GM18861 (cell line): ENCODE measurements around the gene EHD2.
"Not testable (repeated sequence)": the region's sequence is repeated elsewhere in the genome, so short reads cannot be mapped to it uniquely, and the experiment has no call there.

Experiments
- ATAC-seq: cut with Tn5 transposase; IDR thresholded peaks from one replicate; pipeline ENCODE4 v1.9.1; 2021; ENCODE audit not compliant: unreplicated experiment

Gene EHD2

DNA sequence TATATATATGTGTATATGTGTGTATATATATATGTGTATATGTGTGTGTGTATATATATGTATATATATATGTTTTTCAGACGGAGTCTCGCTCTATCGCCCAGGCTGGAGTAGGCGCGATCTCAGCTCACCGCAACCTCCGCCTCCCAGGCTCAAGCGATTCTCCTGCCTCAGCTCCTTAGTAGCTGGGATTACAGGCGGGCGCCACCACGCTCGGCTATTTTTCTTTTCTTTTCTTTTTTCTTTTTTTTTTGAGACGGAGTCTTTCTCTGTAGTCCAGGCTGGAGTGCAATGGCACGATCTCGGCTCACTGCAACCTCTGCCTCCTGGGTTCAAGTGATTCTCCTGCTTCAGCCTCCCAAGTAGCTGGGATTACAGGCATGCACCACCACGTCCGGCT lies 32.9 kb downstream of the EHD2 start:
- not testable (repeated sequence) for ATAC-seq

DNA sequence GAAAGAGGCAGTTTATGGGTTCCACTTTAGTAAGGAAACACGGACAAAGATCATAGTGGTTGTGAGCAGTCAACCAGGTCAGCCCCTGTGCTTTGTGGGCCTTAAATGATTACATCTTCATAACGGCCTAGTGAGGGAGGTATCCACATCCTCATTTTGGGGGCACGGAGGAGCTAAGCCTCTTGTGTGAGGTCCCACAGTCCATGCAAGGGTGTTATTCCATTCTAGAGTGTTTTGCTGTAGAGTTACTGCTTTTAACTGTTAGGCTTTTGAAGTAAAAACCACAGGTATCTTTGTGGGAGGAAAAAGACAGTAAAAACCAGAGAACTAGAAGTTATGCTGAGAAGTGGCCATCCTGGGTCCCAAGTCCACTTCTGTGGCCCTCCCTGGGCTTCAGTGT lies 36.1 kb downstream of the EHD2 start:
- ATAC-seq: no peak

DNA sequence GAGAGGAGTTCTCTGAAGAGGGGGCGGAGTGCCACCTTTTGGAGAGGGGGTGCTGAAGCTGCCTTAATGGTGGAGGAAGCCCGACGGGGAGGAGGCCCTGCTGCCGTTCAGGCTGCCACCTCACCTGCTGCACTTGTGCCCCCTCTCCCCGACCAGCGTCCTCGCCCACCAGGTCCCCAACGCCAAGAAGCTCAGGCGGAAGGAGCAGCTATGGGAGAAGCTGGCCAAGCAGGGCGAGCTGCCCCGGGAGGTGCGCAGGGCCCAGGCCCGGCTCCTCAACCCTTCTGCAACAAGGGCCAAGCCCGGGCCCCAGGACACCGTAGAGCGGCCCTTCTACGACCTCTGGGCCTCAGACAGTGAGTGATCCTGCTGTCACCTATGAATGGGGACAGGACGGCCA lies 37.5 kb downstream of the EHD2 start:
- no peak for ATAC-seq

DNA sequence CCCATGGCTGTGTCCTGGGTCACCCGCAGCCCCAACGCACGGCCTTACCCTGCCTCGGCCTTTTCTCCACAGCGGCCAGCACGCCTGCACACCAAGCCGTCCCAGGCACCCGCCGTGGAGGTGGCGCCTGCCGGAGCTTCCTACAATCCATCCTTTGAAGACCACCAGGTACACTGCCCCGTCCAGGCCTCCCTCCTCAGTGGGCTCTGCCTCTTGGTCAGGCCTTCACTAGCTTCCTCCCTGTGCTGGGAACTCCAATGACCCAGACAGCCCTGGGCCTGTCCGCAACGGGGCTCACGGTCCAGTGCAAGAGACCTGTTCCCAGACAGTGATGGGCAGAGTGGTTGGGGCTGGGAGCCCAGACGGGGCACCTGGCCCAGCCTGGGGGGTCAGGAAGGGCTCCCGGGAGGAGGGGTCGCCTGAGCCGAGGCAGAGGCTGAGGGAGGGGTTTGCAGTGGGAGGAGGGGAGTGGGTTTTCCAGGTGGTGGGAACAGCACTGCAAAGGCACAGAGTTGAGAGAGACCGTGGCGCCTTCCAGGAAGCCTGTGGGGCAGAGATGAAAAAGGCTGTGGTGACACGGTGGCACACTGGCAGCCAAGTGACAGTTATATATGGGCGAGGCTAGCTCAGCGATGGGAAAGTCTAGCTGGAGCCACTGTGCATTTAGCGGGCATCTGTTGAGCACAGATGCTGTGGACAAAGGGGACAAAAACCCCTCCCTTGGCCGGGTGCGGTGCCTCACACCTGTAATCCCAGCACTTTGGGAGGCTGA lies 39.4 kb downstream of the EHD2 start:
- ATAC-seq: no peak

DNA sequence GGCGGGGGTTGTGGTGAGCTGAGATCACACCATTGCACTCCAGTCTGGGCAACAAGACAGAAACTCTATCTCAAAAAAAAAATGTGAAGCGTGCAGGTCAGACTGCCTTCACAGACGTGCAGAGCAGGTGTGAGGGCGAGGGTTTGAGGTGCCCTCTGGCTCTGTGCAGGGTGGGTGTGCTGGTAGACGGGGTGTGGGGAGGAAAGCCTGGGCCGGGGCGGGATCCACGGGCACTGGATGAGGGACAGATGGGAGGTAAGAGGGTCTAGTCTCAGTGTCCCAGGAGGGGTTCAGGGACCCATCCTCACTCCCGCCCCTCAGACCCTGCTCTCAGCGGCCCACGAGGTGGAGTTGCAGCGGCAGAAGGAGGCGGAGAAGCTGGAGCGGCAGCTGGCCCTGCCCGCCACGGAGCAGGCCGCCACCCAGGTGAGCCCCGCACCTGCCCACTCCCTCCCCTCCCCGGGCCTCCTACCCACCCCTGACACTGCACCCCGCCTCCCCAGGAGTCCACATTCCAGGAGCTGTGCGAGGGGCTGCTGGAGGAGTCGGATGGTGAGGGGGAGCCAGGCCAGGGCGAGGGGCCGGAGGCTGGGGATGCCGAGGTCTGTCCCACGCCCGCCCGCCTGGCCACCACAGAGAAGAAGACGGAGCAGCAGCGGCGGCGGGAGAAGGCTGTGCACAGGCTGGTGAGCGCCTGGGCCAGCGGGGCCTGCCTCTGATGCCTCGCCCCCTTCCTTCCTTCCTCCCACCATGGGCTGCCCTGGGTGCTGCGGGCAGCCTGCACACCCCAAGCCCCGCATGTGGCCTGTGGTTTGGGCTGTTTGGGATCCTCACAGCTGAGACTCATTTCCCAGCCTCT lies 41.2 kb downstream of the EHD2 start:
- no peak for ATAC-seq

DNA sequence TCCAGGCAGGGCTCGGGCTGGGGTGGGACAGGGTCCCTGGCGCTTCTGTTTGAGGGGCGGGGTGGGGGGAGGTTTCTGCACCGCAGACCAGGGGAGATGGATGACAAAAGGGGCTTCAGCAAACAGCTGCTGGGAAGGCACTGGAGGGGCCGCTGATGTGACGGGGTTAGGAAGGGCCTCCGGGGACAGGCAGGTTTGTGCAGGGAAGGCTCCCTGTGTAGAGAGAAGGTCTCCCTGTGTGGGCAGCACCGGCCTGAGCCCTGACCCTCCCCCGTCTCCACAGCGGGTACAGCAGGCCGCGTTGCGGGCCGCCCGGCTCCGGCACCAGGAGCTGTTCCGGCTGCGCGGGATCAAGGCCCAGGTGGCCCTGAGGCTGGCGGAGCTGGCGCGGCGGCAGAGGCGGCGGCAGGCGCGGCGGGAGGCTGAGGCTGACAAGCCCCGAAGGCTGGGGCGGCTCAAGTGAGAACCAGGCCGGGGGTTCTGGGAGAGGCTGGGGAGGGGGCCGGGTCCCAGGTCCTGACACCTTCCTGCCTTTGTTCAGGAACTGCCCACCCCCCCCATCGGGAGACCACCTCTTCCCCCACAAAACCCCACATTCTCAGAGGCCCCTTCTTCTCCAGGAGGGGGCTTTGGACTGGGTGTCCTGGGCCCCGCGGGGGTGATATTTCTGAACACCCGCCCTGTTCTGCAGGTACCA lies 42.0 kb downstream of the EHD2 start:
- ATAC-seq: no peak

DNA sequence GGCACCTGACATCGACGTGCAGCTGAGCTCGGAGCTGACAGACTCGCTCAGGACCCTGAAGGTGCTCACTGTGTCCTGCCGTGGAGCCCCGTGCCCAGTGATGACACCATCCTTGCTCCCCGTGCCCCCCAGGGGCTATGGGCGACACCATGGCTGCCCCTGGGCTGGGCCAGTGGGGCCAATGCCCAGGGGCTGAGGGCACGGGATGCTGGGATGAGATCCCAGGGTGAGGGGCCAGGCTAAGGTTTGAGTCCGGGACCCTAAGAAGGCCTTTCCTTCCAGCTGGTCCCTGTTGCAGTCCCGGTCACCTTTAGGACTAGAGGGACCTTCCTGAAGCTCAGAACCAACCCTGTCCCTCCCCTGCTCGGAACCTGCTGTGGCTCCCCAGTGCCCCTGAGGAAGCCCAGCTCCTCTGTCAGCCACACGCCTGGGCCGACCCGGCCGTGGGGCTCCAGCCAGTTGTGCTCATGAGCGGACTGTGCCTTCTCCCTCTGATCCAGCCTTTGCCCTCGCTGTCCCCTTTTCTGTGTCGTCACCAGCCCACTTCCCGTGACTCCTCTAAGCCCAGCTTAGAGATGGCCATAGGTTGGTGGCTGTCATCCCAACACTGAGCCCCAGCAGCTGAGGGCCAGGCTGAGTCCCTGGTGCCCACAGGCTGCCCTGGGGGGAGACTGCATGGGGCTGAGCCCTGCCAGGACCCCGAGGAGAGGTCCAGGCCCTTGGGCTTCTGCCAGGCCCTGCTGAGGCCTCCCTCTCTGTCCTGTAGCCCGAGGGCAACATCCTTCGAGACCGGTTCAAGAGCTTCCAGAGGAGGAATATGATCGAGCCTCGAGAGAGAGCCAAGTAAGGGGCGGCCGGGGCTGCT lies 42.8 kb downstream of the EHD2 start:
- ATAC-seq: no peak

DNA sequence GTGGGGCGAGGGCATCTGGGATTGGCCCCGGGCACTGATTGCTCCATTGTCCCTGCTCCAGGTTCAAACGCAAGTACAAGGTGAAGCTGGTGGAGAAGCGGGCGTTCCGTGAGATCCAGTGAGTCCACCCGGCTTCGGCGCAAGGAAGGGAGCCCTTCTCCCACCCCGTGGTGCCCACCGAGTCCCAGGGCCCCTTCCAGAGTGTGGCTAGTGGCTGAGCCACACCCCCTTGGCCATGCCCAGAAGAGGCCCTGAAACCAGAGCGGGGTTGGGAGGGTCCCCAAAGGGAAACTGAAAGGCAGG lies 43.4 kb downstream of the EHD2 start:
- ATAC-seq: no peak

DNA sequence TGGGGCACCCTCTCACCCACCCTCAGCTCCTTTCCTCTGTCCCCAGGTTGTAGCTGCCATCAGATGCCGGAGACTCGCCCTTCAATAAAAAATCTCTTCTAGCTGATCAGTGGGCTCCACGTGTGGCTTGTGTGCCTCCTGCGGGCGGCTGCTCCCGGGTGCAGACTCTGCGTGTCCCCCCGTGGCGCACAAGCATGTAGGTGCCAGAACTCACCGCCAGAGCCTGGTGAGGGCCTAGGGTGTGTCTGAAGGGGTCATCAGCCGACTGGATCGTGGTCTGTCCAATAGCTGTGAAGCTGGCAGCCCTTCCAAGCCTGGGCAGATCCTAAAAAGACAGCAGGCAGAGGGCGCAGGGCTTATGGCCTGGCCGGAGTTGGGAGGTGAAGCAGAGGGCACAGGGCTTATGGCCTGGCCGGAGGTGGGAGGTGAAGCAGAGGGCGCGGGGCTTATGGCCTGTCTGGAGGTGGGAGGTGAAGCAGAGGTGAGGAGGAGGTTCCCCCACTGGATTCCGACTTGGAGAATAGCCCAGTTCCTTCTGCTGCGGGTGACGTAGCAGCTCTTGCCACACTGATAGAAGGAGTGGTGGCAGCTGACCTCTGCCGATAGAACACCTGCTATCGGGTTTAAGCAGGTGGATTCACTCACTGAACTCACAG lies 43.9 kb downstream of the EHD2 start:
- ATAC-seq: no peak

DNA sequence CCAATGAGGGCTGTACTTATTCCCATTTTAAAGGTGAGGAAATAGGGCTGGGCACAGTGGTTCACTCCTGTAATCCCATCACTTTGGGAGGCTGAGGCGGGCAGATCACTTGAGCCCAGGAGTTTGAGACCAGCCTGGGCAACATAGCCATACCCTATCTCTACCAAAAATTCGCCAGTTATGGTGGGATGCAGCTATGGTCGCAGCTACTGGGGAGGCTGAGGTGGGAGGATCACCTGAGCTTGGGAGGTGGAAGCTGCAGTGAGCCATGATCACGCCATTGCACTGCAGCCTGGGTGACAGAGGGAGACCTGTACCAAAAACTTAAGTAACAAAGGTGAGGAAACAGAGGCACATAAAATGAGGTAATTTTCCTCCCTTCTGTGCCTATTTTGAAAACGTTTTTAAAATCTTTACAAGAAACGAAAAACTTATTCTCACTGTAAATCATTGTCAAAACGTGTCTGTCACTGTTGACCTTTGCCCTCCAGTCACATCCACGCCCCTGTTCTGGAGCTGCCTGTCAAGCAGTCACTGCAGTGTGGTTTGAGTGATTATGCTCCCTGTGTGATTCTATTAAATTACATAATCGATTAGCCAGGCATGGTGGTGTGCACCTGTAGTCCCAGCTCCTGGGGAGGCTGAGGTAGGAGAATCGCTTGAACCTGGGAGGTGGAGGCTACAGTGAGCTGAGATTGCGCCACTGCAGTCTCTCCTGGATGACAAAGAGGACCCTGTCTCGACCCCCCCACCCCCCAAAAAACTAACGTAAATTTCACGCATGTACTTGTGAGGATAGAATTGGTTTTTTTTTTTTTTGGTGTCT lies 44.6 kb downstream of the EHD2 start:
- no peak for ATAC-seq

DNA sequence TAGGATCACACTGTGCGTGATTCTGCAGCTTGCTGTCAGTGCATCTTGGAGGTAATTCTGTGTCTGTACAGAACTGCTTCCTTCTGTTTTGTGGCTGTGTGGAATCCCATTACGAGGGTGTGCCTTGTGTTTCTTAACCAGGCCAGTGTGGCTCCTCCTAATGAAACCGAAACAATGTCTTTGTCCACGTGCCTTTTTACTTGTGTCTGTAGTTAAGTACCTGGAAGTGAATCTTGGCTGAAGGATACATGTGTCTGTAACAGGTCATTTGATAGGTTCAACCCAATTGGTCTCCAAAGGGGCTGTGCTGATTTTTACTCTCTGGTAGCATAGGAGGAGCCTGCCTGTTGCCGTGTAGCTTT lies 45.2 kb downstream of the EHD2 start:
- no peak for ATAC-seq

DNA sequence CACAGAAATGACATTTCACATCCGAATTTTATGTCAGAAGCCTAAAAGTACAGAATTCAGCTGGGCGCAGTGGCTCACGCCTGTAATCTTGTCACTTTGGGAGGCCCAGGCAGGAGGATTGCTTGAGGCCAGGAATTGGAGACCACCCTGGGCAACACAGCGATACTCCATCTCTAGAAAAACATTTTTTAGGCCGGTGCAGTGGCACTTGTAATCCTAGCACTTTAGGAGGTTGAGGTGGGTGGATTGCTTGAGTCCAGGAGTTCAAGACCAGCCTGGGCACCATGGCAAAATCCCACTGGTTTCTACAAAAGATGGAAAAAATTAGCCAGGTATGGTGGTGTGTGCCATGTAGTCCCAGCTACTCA lies 47.4 kb downstream of the EHD2 start:
- no peak for ATAC-seq

DNA sequence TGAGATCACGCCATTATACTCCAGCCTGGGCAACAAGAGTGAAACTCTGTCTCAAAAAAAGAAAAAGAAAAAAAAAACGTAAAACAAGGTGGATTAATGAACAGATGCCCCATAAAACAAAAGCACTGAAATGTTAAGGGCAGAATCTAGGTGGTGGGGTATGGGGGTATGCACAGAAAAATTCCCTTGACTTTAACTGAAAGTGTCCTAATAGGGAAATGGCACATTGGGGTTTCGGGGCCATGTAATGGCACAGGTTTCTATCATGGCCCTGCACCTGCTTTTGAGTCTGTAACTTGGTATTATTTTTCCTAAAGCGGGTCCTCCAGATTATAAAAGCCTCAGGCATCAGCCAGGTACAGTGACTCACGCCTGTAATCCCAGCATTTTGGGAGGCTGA lies 48.3 kb downstream of the EHD2 start:
- no peak for ATAC-seq

DNA sequence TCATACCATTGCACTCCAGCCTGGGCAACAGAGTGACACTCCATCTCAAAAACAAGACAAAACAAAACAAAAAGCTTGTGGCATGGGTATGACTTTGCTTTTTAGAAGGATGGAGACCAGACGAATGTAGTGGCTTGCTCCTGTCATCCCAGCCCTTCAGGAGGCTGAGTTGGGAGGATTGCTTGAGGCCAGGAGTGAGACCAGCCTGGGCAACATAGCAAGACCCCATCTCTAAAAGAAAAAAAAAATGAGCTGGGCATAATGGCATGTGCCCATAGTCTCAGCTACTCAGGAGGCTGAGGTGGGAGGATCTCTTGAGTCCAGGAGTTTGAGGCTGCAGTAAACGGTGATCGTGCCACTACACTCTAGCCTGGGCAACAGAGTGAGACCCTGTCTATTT lies 48.9 kb downstream of the EHD2 start:
- no peak for ATAC-seq

DNA sequence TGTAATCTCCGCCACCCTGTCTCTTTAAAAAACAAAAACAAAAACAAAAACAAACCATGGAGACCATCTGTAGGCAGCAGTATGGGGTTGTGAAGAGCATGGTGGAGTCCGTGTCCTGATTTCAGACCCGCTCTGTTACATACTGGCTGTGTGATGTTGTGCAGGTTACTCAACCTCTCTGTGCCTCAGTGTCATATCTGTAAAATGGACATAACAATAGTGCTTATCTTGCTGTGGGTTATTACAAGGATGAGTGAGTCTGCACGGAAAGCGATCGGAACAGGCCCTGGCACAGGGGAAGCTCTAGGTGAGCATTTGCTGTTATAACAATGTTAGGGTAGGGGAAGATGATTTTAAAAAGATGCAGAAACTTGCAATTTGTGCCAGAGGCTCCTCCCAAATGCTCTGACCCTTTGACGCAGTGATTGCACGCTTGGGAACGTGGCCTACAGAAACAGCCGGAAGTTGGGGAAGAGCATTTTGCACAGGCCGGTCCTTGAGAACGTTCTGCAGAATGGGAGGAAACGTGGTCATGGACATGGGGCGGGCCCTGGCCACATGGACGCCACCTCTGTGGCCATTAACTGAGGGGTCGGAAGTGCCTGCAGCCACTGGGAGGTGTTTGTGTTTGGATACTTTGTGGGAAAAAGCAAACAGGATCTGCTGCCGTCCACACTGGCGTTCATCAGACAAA lies 49.5 kb downstream of the EHD2 start:
- ATAC-seq: no peak

DNA sequence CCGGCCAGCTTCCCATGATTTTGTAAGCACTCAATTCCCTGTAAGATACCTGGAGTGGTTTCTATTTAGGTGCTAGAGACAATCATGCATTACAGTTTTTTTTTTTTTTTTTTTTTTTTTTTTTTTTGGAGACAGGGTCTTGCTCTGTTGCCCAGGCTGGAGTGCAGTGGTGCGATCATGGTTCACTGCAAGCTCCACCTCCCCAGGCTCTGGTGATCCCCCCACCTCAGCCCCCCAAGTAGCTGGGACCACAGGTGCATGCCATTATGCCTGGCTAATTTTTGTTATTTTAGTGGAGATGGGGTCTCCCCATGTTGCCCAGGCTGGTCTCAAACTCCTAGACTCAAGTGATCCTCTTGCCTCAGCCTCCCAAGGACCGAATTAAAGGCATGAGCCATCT lies 51.5 kb downstream of the EHD2 start:
- not testable (repeated sequence) for ATAC-seq

DNA sequence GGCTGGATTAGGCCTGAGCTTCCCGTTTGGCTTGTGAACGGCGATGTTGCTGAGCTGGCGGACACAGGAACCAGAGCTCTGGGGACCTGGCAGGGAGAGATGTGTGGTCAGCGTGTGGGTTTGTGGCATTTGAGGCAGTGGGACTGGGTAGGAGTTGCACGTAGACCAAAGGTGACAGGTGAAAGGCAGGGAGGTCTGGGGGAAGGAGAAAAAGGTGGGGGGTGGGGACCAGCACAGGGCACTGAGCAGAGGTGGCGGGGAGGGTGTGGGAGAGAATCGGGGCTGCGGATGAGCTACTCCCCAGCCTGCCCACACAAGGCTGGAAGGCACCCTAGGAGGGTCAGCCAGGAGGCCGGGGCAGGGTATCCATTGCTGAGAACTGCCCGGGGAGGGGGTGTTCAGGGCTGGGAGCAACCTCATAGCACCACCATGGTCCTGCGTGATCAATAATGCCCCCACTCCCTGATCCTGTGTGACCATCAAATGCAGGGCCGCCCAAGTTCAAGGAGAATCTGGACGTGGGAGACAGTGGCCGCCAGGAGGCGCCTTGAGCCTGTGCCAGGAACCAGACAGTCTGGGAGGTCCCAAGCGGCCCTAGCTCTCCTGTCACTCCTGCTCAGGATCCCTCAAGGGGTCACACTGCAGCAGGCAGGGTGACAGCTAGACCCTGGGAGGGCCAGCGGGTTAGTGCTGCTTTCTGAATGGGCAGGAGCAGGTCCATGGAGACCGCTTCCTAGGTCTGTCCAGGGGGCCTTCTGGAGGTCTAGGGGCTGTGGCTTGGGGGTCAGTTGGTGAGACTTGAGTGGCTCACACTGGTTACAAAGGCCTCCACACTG lies 52.5 kb downstream of the EHD2 start:
- ATAC-seq: no peak

DNA sequence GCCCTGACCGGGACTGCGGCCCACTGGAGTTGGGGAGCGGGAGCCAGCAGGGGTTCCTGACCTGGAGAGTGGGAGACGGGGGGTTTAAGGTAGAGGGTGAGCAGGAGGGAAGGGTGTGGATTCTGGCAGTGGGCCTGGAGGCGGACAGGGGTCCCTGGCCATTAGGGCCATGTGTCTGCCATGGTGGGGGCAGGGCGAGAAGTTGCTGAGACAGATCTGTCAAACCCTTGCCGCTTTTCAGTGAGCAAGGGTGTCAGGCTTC lies 53.1 kb downstream of the EHD2 start:
- no peak for ATAC-seq

DNA sequence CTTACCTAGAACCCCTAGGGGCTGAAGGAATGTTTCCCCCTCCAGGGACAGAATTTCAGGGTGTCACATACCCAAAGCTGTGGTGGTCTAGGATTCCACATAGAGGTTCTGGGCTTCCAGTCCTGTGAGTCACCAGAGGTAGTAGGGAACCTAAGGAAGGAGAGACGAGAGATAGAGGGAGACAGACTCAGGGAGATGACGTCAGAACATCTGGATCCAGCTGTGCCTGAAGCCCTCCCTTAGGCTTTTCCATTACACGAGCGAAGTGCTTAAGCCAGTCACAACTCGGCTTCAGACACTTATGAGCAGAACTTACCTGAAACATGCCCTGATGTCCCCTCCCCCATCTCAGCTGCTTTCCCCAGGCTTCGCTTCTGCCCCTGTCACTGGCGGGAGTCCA lies 53.4 kb downstream of the EHD2 start:
- no peak for ATAC-seq
